Mesendoderm (in vitro differentiated cells): ENCODE measurements around the gene EDN2. TPM values are rescaled to one million over a fixed set of nuclear protein-coding genes. Genes with fewer than 3 reads are reported as not detected.

Experiments used
- DNase-seq: peaks from one replicate; pipeline ENCODE4 v3.0.0; 2013
- H2AK5ac ChIP-seq: 2 replicates; pipeline ENCODE4 v1.6.1; 2013; ENCODE audit warnings: low read length, inconsistent platforms
- H2BK120ac ChIP-seq: 2 replicates; pipeline ENCODE4 v1.6.1; 2013; ENCODE audit warnings: low read depth, mild to moderate bottlenecking, low read length, moderate library complexity, mixed read lengths
- H2BK15ac ChIP-seq: replicated peaks from 2 replicates; pipeline ENCODE4 v1.6.1; 2013; ENCODE audit warnings: low read depth, mild to moderate bottlenecking, moderate library complexity
- H2BK5ac ChIP-seq: 2 replicates; pipeline ENCODE4 v1.6.1; 2013; ENCODE audit warnings: low read length, inconsistent platforms
- H3K18ac ChIP-seq: 2 replicates; pipeline ENCODE4 v1.6.1; 2013; ENCODE audit warnings: mild to moderate bottlenecking, low read length, mixed read lengths
- H3K23ac ChIP-seq: one replicate; pipeline ENCODE4 v1.6.1; 2013; ENCODE audit warnings: low read length
- H3K27ac ChIP-seq: 2 replicates; pipeline ENCODE4 v1.5.1; 2013; ENCODE audit warnings: low read depth, mild to moderate bottlenecking, inconsistent platforms, low read length, moderate library complexity
- H3K27me3 ChIP-seq: 2 replicates; pipeline ENCODE4 v1.6.1; 2013; ENCODE audit warnings: low read length, control low read depth, mild to moderate bottlenecking, inconsistent platforms; ENCODE audit not compliant: insufficient read depth, poor library complexity
- H3K36me3 ChIP-seq: 2 replicates; pipeline ENCODE4 v1.6.1; 2013; ENCODE audit warnings: low read length, inconsistent platforms; ENCODE audit not compliant: control insufficient read depth, insufficient read depth
- H3K4ac ChIP-seq: one replicate; pipeline ENCODE4 v1.6.1; 2013; ENCODE audit warnings: low read depth, mild to moderate bottlenecking, low read length, moderate library complexity
- H3K4me1 ChIP-seq: 2 replicates; pipeline ENCODE4 v1.6.1; 2013; ENCODE audit warnings: low read depth, low read length, inconsistent platforms; ENCODE audit not compliant: control insufficient read depth
- H3K4me2 ChIP-seq: 2 replicates; pipeline ENCODE4 v1.6.1; 2013; ENCODE audit warnings: low read length
- H3K4me3 ChIP-seq: 2 replicates; pipeline ENCODE4 v1.5.1; 2013; ENCODE audit warnings: mild to moderate bottlenecking, low read length
- H3K56ac ChIP-seq: one replicate; pipeline ENCODE4 v1.6.1; 2013; ENCODE audit warnings: low read length
- H3K79me1 ChIP-seq: 2 replicates; pipeline ENCODE4 v1.6.1; 2013; ENCODE audit warnings: low read length, inconsistent platforms
- H3K79me2 ChIP-seq: 2 replicates; pipeline ENCODE4 v1.6.1; 2013; ENCODE audit warnings: mild to moderate bottlenecking, low read length; ENCODE audit not compliant: control insufficient read depth, insufficient read depth
- H3K9ac ChIP-seq: 2 replicates; pipeline ENCODE4 v1.6.1; 2013; ENCODE audit warnings: low read length, inconsistent platforms
- H4K5ac ChIP-seq: one replicate; pipeline ENCODE4 v1.6.1; 2013; ENCODE audit warnings: low read length
- H4K8ac ChIP-seq: one replicate; pipeline ENCODE4 v1.6.1; 2013; ENCODE audit warnings: low read depth, mild to moderate bottlenecking, control low read depth, low read length, moderate library complexity
- WGBS: extraction: QIAGEN DNeasy Blood & Tissue Kit; methylation state at CpG from one replicate; pipeline ENCODE4 v1.1.7; 2013; ENCODE audit warnings: low lambda C conversion rate, missing lambda C conversion rate; ENCODE audit not compliant: insufficient coverage; ENCODE audit errors: extremely low coverage; 5-methylcytosine and 5-hydroxymethylcytosine counted together
- polyA plus RNA-seq, 2 experiments: library from polyadenylated mRNA; stranded (reverse); fragments of 200-250 nt; gene quantifications; one replicate each; pipeline ENCODE4 v1.2.3, GENCODE V29; 2013

The EDN2 gene
- polyA plus RNA-seq (2013, experiment 1 of 2) = 0.48 TPM
- polyA plus RNA-seq (2013, experiment 2 of 2) = 0.48 TPM

DNA sequence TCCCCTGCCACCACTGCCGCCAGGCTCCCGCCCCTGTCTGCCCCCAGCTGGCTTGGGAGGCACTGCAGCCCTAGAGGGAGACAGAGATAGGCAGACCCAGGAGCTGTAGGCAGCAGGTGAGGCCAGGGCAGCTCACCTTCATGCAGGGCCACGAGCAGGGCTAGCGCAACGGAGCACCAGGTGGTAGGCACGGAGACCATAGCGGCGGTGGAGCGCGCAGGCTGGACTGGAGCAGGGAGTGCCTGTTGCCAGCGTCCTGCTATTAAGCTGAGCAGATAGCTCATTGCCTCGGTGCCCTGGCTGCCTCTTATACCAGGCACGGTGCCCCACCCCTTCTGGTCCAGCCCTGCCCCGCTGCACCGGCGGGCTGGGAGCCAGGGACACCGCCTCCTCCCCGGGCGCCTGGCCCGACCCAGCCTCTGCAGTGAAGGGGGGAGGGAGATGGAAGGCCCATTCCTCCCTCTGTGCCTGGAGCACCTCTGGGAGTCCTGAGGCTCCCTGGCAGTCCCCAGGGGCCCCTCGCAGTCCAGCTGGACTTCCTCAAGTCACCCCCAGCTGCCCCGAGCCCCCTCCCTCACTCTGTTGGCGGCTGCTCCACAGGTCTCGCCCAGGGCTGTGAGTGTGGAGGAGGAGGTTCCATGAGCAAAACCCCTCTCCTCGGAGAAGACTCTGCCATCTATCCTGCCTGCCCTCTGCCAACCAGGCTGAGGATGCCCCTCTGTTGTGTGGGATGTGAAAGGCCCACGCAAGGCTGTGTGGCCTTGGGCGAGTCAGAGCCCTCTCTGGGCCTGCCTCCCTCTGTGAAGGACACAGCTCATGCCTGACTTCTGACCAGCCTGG, at the start of gene EDN2:
TSS of gene EDN2 (minus strand) at position 282 of the 840 bp plus-strand sequence. CDS start at position 200, 82 bp downstream.
- Histone ChIP-seq H3K9ac (peak within 1 kb of the TSS; percentile 6), H2BK120ac (no peak within 1 kb of the TSS), H3K27ac (peak within 1 kb of the TSS; percentile 61), H3K4ac (peak within 1 kb of the TSS; percentile 74), H3K4me3 (no peak within 1 kb of the TSS), H3K23ac (no peak within 1 kb of the TSS), H4K8ac (no peak within 1 kb of the TSS), H2AK5ac (peak within 1 kb of the TSS; percentile 88), H3K27me3 (no peaks in the 10 kb centered on the region), H2BK15ac (no peak within 1 kb of the TSS), H3K79me2 (no peaks in the 10 kb centered on the region), H3K4me1 (peaks cover 15% of the 10 kb centered on the region), H4K5ac (no peak within 1 kb of the TSS), H3K4me2 (no peak within 1 kb of the TSS), H2BK5ac (peak within 1 kb of the TSS; percentile 27), H3K79me1 (no peaks in the 10 kb centered on the region), H3K36me3 (no peaks in the 10 kb centered on the region), H3K56ac (peak within 1 kb of the TSS; percentile 25), H3K18ac (peak within 1 kb of the TSS; percentile 23)
- DNase-seq = peak; percentile 52
- no CpG with 5 or more reads among the region's 27 CpGs for WGBS

DNA sequence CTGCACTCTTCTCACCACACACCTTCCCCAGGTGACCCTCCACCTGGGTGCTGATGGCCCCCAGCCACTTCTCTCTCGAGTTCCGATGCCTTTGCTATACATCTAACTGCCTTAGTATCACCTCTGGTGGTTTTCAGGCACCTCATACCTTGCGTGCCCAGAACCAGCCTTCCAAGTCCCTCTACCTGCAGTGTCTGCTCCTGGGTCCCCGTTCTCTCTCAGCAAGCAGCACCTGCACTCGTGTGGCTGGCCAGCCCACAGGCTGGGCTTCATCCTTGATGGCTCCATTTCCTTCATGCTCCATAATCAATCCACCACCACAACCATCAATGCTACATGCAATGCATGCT, 49.2 kb upstream of the EDN2 start:
- H3K27me3 ChIP-seq = no peaks in the 10 kb centered on the region
- no peaks in the 10 kb centered on the region for H3K79me2 ChIP-seq
- no peaks in the 10 kb centered on the region for H3K4me1 ChIP-seq
- no CpG with 5 or more reads among the region's 5 CpGs for WGBS
- no peak overlapping the region for H3K18ac ChIP-seq
- DNase-seq = no peak
- no peak overlapping the region for H4K8ac ChIP-seq
- no peak overlapping the region for H2BK15ac ChIP-seq
- H3K23ac ChIP-seq = no peak overlapping the region
- H2BK5ac ChIP-seq = no peak overlapping the region
- H2BK120ac ChIP-seq = no peak overlapping the region
- H3K4ac ChIP-seq = no peak overlapping the region
- H3K9ac ChIP-seq = no peak overlapping the region
- H2AK5ac ChIP-seq = no peak overlapping the region
- no peak overlapping the region for H3K27ac ChIP-seq
- no peak overlapping the region for H4K5ac ChIP-seq
- H3K79me1 ChIP-seq = no peaks in the 10 kb centered on the region
- H3K4me3 ChIP-seq = no peak overlapping the region
- H3K4me2 ChIP-seq = no peak overlapping the region
- no peaks in the 10 kb centered on the region for H3K36me3 ChIP-seq
- H3K56ac ChIP-seq = no peak overlapping the region

DNA sequence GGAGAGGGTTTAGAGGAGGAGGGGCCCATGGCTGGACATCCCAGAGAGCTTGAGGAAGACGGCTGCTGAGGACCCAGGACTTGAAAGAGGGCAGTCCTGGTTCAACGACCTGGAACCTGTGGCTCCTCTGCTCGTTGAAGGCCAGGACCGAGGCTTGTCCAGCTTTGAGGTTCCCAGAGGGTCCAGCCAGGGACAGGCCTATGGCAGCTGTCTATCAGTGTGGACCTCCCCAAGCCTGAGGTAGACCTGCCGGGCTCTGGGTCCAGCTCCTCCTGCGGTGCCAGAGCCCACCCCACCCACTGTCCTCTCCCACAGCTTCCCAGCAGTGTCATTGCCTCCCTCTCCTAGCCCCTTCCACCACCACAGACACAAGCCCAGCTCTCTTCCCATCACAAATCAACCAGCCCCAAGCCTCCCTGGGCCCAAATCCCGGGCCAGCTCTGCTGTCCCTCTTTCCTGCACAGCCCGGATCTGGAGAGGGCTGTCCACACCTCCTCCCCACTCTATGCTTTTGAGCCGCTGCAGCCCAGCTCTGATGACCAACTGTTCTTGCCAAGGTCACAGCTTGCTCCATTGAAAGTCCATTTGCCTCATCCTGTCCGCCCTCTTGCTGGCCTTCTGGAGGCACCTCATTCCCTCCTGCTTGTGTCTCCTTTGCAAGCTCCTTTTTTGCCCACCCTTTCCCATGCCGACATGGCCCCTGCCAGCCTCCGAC, 48.7 kb upstream of the EDN2 start:
- no peak overlapping the region for H3K4me2 ChIP-seq
- H2BK15ac ChIP-seq = no peak overlapping the region
- H3K27ac ChIP-seq = no peak overlapping the region
- H3K56ac ChIP-seq = no peak overlapping the region
- H3K23ac ChIP-seq = no peak overlapping the region
- H3K9ac ChIP-seq = no peak overlapping the region
- H2BK120ac ChIP-seq = no peak overlapping the region
- H3K4ac ChIP-seq = no peak overlapping the region
- H3K79me2 ChIP-seq = no peaks in the 10 kb centered on the region
- no peak overlapping the region for H4K5ac ChIP-seq
- no peaks in the 10 kb centered on the region for H3K79me1 ChIP-seq
- no peak overlapping the region for H3K4me3 ChIP-seq
- no peak overlapping the region for H4K8ac ChIP-seq
- H3K18ac ChIP-seq = no peak overlapping the region
- no peak overlapping the region for H2BK5ac ChIP-seq
- no peaks in the 10 kb centered on the region for H3K4me1 ChIP-seq
- no peaks in the 10 kb centered on the region for H3K27me3 ChIP-seq
- no CpG with 5 or more reads among the region's 12 CpGs for WGBS
- DNase-seq = no peak
- no peaks in the 10 kb centered on the region for H3K36me3 ChIP-seq
- no peak overlapping the region for H2AK5ac ChIP-seq

DNA sequence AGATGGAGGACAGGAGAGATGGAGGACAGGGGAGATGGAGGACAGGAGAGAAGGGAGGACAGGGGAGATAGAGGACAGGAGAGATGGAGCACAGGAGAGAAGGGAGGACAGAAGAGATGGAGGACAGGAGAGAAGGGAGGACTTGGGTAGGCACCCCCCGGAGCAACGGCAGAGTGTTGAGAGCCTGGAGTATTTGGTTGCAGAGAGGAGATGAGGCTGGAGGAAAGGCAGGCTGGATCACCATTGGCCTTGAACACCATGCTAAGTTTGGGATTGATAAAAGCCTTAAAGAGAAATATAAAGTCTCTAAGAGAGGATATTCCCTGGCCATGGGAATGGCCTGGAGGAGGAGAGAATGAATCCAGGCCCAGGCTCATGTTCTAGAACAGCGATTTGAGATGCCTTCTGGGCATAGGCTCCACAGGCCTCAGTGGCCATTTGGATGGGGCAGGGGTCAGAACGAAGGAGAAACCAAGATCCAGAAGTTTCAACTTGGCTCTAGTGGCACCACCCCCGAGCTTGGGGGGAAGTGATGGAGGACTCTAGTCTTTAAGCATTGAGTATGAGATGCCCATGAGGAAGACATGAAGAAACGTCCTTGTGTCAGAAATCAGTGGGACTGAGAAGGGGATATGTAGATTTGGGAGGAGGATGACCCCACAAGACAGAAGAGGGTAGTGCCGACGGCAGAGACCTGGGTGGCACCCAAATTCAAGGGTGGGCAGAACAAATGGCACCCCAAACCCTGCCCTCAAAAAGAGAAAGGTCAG, 47.9 kb upstream of the EDN2 start:
- Histone ChIP-seq H3K4me1 (no peaks in the 10 kb centered on the region), H3K23ac (no peak overlapping the region), H3K9ac (no peak overlapping the region), H3K36me3 (no peaks in the 10 kb centered on the region), H3K27me3 (no peaks in the 10 kb centered on the region), H3K56ac (no peak overlapping the region), H2BK120ac (no peak overlapping the region), H3K4me2 (no peak overlapping the region), H3K18ac (no peak overlapping the region), H3K27ac (no peak overlapping the region), H4K8ac (no peak overlapping the region), H2AK5ac (no peak overlapping the region), H4K5ac (no peak overlapping the region), H3K4ac (no peak overlapping the region), H3K4me3 (no peak overlapping the region), H2BK15ac (no peak overlapping the region), H2BK5ac (no peak overlapping the region), H3K79me1 (no peaks in the 10 kb centered on the region), H3K79me2 (no peaks in the 10 kb centered on the region)
- no CpG with 5 or more reads among the region's 8 CpGs for WGBS
- no peak for DNase-seq

DNA sequence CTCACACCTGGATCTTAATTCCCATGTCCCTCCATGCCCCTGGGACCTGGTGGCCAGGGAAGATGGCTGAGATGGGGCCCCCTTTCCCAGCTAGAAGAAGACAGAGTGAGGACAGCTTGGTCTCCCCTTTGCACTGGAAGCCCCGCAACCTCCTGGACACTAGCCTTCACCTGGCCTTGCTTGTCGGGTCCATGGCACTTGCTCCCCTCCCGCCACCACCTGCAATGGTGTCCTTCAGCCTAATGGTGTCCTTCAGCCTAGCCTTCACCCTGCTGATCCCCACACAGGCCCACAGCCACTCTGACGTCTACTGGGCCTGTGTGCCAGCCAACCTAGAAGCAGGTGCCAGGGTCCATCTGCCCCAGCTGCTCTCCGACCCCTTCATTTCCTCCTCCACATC, 45.9 kb upstream of the EDN2 start:
- no peak for DNase-seq
- Histone ChIP-seq H2BK5ac (no peak overlapping the region), H3K18ac (no peak overlapping the region), H4K8ac (no peak overlapping the region), H3K9ac (no peak overlapping the region), H4K5ac (no peak overlapping the region), H3K4me1 (no peaks in the 10 kb centered on the region), H2BK15ac (no peak overlapping the region), H3K4me3 (no peak overlapping the region), H3K79me2 (no peaks in the 10 kb centered on the region), H3K23ac (no peak overlapping the region), H3K4ac (no peak overlapping the region), H3K27me3 (no peaks in the 10 kb centered on the region), H3K56ac (no peak overlapping the region), H3K79me1 (no peaks in the 10 kb centered on the region), H3K4me2 (no peak overlapping the region), H2BK120ac (no peak overlapping the region), H3K27ac (no peak overlapping the region), H3K36me3 (no peaks in the 10 kb centered on the region), H2AK5ac (no peak overlapping the region)
- no CpG with 5 or more reads among the region's 5 CpGs for WGBS
